Medulla oblongata (tissue), 1 donor: ENCODE data around the gene LRRN1.
A peak's percentile ranks its signal among the peaks of the same experiment; 100 is the strongest.

Source experiments
- DNase-seq: peaks from one replicate; pipeline ENCODE4 v3.0.0-alpha.2; 2015; ENCODE audit errors: extremely low spot score

LRRN1 gene

DNA sequence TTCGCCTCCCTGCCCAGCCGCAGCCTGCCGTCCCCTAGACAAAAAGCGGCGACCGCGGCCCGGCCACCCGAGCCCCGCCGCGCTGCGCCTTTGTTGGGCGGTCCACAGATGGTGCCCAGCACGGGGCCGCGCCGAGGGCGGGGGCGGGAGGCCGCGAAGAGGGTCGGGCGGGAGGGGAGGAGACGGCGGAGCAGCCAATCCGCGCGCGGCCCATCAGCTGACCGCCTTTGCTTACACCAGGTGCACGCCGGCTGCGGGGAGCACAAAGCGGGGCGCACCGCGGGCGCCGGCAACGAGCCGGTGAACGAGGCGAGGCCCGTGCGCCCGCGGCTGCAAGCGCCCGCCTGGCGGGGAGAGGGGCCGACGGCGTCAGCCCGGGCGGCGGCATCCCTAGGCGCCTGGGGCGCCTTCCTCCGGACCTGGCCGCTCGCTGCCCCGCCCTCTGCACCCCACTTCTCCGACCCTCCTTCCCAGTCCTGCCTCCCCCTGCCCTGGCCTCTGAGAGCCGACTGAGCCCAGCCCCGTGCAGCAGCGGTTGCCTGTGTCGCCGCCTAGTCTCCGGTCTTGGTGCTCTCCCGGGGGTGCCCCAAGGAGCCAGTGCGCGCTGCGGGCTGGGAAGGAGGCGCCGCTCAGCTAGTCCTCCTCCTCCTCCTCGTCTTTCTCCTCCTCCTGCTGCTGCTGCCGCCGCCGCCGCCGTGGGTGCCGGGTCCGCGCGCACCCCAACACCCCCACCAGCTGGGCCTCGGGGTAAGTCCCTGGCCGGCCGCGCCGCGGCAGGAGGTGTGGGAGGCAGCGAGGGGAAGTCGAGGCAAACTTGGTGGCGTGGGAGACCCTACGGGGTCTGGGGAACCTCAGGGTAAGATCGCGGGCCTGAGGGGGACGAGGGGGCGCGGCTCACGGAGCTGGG lies at the start of gene LRRN1:
TSS of gene LRRN1 (plus strand) at position 259 of the 907 bp plus-strand sequence. CDS start 45,211 bp downstream, outside the sequence.
- peak; percentile 79 for DNase-seq

GRCh38 chr3:3753416-3753815 lies 45.8 kb upstream of the LRRN1 start:
- DNase-seq, result no peak

- no peak for DNase-seq
Measured at GRCh38 chr3:3765661-3766060, 33.6 kb upstream of the LRRN1 start.

GRCh38 chr3:3766140-3766539 lies 33.1 kb upstream of the LRRN1 start:
- DNase-seq, result no peak

GRCh38 chr3:3771094-3771493 lies 28.1 kb upstream of the LRRN1 start:
- DNase-seq, result no peak

DNA sequence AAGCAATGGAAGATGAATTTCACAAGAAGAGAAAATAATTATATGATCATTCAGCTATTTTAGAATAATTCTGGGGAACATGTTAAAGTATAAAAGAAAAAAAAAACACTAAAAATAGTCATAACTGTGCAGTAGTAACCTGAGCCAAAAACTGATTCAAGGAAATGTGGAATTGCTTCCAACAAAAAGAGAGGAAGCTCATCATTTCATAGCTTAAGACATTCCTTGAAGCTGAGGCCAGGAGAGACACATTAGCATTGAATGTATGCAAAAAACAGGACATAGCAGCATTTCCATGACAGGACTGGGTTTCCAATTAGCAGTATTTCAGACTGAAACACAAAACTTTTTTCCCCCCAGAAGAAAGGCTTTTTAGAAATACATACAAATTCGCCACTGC lies 27.7 kb upstream of the LRRN1 start:
- no peak for DNase-seq

GRCh38 chr3:3772338-3772737 lies 26.9 kb upstream of the LRRN1 start:
- DNase-seq, result no peak

DNA sequence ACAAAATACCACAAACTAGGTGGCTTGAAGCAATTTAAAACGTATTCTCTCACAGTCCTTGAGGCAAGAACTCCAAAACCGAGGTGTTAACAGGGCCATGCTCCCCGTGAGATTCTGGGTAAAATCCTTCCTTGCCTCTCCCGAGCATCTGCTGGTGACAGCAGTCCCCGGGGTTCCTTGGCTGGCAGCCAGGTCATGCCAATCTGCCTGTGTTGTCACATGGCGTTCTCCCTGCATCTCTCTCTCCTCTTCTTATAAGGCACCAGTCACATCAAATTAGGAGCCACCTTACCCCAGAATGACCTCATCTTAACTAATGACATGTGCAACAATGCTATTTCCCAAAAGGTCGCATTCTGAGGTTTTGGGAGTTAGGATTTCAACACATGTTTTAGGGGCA lies 26.3 kb upstream of the LRRN1 start:
- peak; percentile 6 for DNase-seq

- no peak for DNase-seq
Measured at GRCh38 chr3:3776607-3777006, 22.6 kb upstream of the LRRN1 start.

DNA sequence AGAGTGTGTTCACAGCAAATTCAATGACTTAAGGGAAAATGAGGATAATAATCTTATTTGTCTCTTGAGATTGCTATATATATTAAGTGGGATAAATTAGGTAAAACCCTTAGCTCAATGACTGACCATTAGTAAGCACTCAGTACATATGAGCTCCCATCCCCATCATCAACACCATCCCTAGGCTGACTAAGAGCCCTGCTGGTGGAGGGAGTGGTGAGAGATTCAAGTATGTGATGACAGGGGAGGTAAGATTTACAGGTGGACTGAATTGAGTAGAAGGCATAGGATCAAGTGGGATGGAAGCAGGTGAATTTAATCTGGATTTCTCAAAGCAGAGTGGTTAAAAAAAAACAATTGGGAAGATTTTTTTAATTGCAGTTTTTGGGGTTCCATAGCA lies 21.0 kb upstream of the LRRN1 start:
- no peak for DNase-seq

DNA sequence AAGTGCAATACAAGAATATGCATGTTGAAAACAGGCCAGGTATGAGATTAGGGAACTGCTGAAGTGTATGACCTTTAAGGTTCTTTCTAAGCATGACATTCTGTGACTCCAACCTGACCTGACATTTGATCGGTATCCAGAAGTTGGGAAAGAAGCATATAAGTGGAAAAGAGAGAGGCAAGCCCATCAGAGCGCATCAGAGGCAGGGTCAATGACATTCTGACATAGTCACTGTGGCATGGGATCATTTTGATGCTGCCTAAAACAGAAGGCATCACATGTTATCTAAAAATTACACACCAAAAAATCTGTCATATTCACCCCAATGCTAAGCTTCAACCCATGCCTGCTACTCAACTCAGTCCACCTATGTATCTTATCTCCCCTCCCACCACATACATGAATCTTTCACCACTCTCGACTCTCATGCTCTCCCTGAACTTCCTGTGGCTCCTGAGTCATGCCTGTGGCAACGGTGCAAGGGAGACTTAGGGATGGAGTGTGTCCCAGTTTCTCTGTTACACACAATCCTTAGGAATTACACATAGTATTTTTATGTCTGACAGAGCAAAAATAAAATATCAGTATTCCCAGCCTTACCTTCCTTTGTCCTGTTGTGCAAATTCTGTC lies 20.5 kb upstream of the LRRN1 start:
- no peak for DNase-seq

DNA sequence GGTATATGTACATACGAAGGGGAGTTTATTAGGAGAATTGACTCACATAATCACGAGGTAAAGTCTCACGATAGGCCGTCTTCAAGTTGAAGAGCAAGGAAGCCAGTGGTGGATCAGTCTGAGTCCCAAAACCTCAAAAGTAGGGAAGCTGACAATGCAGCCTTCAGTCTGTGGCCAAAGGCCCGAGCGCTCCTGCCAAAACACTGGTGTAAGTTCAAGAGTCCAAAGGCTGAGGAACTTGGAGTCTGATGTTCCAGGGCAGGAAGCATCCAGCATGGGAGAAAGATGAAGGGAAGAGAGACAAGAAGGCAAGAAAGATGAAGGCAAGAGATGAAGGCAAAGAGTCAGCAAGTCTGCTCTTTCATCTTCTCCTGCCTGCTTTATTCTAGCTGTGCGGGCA lies 16.8 kb upstream of the LRRN1 start:
- no peak for DNase-seq

DNA sequence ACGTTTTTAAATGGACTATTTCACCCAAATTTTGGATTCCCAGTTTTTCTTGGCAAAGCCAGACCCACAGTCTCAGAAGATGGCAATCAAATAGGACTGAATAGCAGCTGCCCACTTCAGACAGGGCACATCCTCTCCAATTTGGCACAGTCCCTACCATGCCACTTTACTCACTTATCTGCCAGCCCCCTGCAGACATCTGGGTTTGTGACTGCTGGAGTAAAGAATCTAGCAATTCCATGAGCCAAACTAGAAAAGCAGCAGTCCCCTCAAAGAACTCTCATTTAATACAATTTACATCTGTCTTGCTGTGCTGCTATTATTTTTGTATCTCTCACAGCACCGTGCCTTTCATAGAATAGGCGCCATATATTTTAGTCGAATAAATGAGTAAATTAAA lies 16.0 kb upstream of the LRRN1 start:
- no peak for DNase-seq

GRCh38 chr3:3783696-3784095 lies 15.5 kb upstream of the LRRN1 start:
- no peak for DNase-seq

- no peak for DNase-seq
Measured at GRCh38 chr3:3792391-3792790, 6.8 kb upstream of the LRRN1 start.

DNA sequence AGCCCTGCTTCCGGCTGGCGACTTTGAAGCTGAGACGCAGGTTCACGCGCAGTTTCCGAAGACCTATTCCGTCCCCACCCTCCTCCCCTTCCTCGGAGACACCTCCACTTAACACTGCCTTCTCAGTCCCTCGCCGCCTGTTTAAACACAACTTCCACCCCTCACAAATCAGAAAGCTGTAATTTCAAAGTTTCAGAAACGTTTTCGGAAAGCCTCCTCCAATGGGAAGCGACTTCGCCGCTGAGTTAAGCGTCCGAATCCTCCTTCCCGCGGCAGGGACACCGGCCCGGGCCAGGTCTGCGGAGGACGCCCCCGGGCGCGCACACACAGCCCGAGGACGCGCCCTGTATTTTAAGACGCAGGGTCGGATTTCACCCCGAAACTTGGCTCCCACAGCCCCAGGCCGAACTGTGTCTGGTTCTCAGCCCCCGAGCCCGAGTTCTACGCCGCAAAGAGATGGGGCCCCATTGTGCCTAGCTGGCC lies 559 bp upstream of the LRRN1 start:
- DNase-seq, result peak; percentile 25

DNA sequence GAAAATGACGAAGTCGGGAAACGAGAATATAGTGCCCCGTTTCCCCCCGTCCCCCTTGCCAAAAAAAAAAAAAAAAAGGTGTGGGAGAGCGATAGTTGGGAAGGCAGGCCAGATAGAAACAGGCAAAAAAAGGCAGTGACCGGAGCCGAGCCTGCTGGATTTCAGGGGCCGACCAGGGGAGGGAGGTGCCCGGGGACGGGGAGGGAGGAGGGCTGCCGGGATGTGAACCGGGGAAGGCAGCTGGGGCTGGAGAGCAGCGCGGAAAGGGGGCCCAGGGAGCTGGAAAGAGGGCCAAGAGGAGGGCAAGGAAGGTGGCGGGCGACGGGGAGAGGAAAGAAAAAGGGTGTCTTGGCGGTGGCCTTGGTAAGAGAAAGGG lies 837 bp downstream of the LRRN1 start:
- no peak for DNase-seq

- DNase-seq, result peak; percentile 33
Measured at GRCh38 chr3:3800685-3801493, 1.7 kb downstream of the LRRN1 start.

GRCh38 chr3:3801494-3801841 lies 2.2 kb downstream of the LRRN1 start:
- peak; percentile 20 for DNase-seq

DNA sequence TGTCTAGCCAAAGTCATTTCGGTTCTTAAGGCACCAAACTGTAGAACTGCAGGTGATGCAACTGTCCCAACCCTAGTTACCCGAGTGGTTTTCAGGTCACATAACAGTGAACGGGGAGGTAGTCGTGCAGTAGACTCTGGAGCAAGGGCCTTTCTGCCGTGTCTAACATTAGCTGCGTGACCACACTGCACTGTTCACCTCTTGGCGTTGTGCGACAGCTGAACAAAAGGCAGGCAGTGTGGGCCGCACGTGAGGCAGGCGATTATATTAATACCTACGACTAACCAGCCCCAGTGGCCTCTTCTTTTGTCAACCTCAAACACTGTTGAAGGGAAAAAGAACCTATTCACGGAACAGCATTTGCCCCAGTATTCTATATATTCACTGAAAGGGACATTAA lies 2.8 kb downstream of the LRRN1 start:
- no peak for DNase-seq

- DNase-seq, result no peak
Measured at GRCh38 chr3:3804560-3804959, 5.3 kb downstream of the LRRN1 start.

- DNase-seq, result no peak
Measured at GRCh38 chr3:3806092-3806491, 6.9 kb downstream of the LRRN1 start.
